ENCODE data around the gene PPFIA1. TPM values are rescaled to one million over a fixed set of nuclear protein-coding genes. Genes with fewer than 3 reads are reported as not detected.

PPFIA1 gene
- polyA plus RNA-seq, 1 of the 3 experiments (the other 2 are of a cell fraction): 37.4 TPM

DNA sequence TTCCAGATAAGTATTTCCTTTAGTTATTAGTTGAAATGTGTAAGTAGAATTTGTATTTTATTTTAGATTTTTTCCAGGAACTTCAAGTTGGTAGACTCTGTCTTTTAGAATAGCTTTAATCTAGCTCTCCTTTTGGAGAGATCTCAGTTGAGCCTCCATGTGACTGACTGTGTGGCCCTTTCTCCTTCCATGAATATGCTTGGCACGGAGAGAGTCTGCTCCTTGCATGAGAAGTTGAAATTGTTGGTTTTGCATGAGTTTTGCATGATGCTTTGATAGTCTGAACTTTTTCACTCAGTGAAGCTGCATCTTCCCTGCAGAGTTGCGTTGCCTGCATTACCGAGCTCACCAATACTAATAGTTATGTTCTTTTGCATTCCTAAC is 95.0 kb downstream of the PPFIA1 start:
- ChIA-PET CTCF (no interaction called here), POLR2A (no interaction called here)
- Histone ChIP-seq H2AFZ (ENCODE audit: low read depth) (no peak overlapping the region), H3K4me1 (ENCODE audit: control insufficient read depth in 1 of 2, insufficient read depth in 2 of 2, low read depth in 1 of 2, low read length in 1 of 2) (no peaks in the 10 kb centered on the region), H3K79me2 (ENCODE audit: insufficient read depth) (peaks cover 6% of the 10 kb centered on the region), H3K4me3 (ENCODE audit: low read depth in 2 of 2, low read length in 1 of 2) (no peak overlapping the region), H4K20me1 (ENCODE audit: insufficient read depth) (no peaks in the 10 kb centered on the region), H3K36me3 (replicated peaks in 1 of 2; ENCODE audit: control insufficient read depth in 1 of 2, insufficient read depth in 2 of 2, low read length in 1 of 2) (peaks cover 45 to 67% of the 10 kb centered on the region in 2 experiments), H3F3A (replicated peaks; ENCODE audit: insufficient read depth) (no peaks in the 10 kb centered on the region), H3K27me3 (ENCODE audit: insufficient read depth) (no peaks in the 10 kb centered on the region), H3K9me2 (no peaks in the 10 kb centered on the region), H3K9ac (no peak overlapping the region), H3K9me3 (no peaks in the 10 kb centered on the region), H3K4me2 (no peak overlapping the region), H3K27ac (ENCODE audit: low read depth in 2 of 2, low read length in 1 of 2) (no peak overlapping the region)
- no peak for DNase-seq
- TF ChIP-seq FOXJ3 (CRISPR knock-in tag; IDR thresholded peaks at IDR 0.05) (no peak), TAF1 (IDR thresholded peaks at IDR 0.05; ENCODE audit: borderline replicate concordance, low read depth, low read length) (no peak), FOXM1 (IDR thresholded peaks at IDR 0.05; ENCODE audit: low read depth) (no peak), RXRA (IDR thresholded peaks at IDR 0.05; ENCODE audit: borderline replicate concordance, low read depth) (no peak), NFIC (IDR thresholded peaks at IDR 0.05; ENCODE audit: borderline replicate concordance) (no peak), EZH2phosphoT487 (IDR thresholded peaks at IDR 0.05; ENCODE audit: borderline replicate concordance, low read depth) (no peak), CHD2 (IDR thresholded peaks at IDR 0.05; ENCODE audit: low read length, partially characterized antibody) (no peak), MAX (IDR thresholded peaks at IDR 0.05; ENCODE audit: low read depth) (no peak), MXI1 (IDR thresholded peaks at IDR 0.05; ENCODE audit: low read depth, low read length) (no peak)
- WGBS (ENCODE audit: low lambda C conversion rate): 88% methylated on average over 3 of the region's 3 CpGs

- Histone ChIP-seq H3K9me3 (no peaks in the 10 kb centered on the region), H3K27ac (ENCODE audit: low read depth in 2 of 2, low read length in 1 of 2) (no peak overlapping the region), H3K27me3 (ENCODE audit: insufficient read depth) (no peaks in the 10 kb centered on the region), H3K4me3 (ENCODE audit: low read depth in 2 of 2, low read length in 1 of 2) (no peak overlapping the region), H3K36me3 (replicated peaks in 1 of 2; ENCODE audit: control insufficient read depth in 1 of 2, insufficient read depth in 2 of 2, low read length in 1 of 2) (peaks cover 42 to 59% of the 10 kb centered on the region in 2 experiments), H4K20me1 (ENCODE audit: insufficient read depth) (no peaks in the 10 kb centered on the region), H2AFZ (ENCODE audit: low read depth) (no peak overlapping the region), H3F3A (replicated peaks; ENCODE audit: insufficient read depth) (no peaks in the 10 kb centered on the region), H3K4me1 (ENCODE audit: control insufficient read depth in 1 of 2, insufficient read depth in 2 of 2, low read depth in 1 of 2, low read length in 1 of 2) (no peaks in the 10 kb centered on the region), H3K9ac (no peak overlapping the region), H3K79me2 (ENCODE audit: insufficient read depth) (peaks cover 11% of the 10 kb centered on the region), H3K9me2 (no peaks in the 10 kb centered on the region), H3K4me2 (no peak overlapping the region)
- 92% methylated on average over 8 of the region's 8 CpGs for WGBS (ENCODE audit: low lambda C conversion rate)
- CTCF ChIA-PET: no interaction called here
- DNase-seq: no peak
- TF ChIP-seq GABPA (IDR thresholded peaks at IDR 0.05; ENCODE audit: low read depth) (no peak), USF2 (IDR thresholded peaks at IDR 0.05; ENCODE audit: borderline replicate concordance, low read depth, low read length) (no peak), EZH2phosphoT487 (IDR thresholded peaks at IDR 0.05; ENCODE audit: borderline replicate concordance, low read depth) (no peak), MXI1 (IDR thresholded peaks at IDR 0.05; ENCODE audit: low read depth, low read length) (no peak), EP300 (IDR thresholded peaks at IDR 0.05; ENCODE audit: borderline replicate concordance in 1 of 2, low read depth in 1 of 2, low read length in 1 of 2) (no peak), RCOR1 (IDR thresholded peaks at IDR 0.05; ENCODE audit: low read length) (no peak), TEAD4 (IDR thresholded peaks at IDR 0.05; ENCODE audit: borderline replicate concordance, insufficient read depth) (no peak), FOSL2 (IDR thresholded peaks at IDR 0.05; ENCODE audit: borderline replicate concordance, low read depth) (no peak), IRF3 (IDR thresholded peaks at IDR 0.05; ENCODE audit: low read depth, low read length) (no peak), TAF1 (IDR thresholded peaks at IDR 0.05; ENCODE audit: borderline replicate concordance, low read depth, low read length) (no peak), GATA2 (CRISPR knock-in tag; IDR thresholded peaks at IDR 0.05) (no peak), NFIC (IDR thresholded peaks at IDR 0.05; ENCODE audit: borderline replicate concordance) (no peak), ELF1 (IDR thresholded peaks at IDR 0.05) (no peak), FOXM1 (IDR thresholded peaks at IDR 0.05; ENCODE audit: low read depth) (no peak), RFX5 (IDR thresholded peaks at IDR 0.05; ENCODE audit: low read length) (no peak)
- TF ChIP-seq, protein P1, sequence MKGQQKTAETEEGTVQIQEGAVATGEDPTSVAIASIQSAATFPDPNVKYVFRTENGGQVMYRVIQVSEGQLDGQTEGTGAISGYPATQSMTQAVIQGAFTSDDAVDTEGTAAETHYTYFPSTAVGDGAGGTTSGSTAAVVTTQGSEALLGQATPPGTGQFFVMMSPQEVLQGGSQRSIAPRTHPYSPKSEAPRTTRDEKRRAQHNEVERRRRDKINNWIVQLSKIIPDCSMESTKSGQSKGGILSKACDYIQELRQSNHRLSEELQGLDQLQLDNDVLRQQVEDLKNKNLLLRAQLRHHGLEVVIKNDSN (IDR thresholded peaks at IDR 0.05; ENCODE audit: borderline replicate concordance, low read depth): no peak
- TF ChIP-seq, protein P2, sequence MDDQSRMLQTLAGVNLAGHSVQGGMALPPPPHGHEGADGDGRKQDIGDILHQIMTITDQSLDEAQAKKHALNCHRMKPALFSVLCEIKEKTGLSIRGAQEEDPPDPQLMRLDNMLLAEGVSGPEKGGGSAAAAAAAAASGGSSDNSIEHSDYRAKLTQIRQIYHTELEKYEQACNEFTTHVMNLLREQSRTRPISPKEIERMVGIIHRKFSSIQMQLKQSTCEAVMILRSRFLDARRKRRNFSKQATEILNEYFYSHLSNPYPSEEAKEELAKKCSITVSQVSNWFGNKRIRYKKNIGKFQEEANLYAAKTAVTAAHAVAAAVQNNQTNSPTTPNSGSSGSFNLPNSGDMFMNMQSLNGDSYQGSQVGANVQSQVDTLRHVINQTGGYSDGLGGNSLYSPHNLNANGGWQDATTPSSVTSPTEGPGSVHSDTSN (IDR thresholded peaks at IDR 0.05): no peak
- POLR2A ChIA-PET: interaction anchor here (0.6 kb wide), 1 partner anchor 574 kb away, joined by 3 read pairs; no protein-coding TSS in a partner anchor
Measured at GRCh38 chr11:70367071-70367470, 96.6 kb downstream of the PPFIA1 start.
